Activated CD8-positive, alpha-beta memory T cell treated with anti-CD3 and anti-CD28 coated beads, Interleukin-2, amount 50 U/mL, for 24 hours (primary cell): Measurements from ENCODE around the gene LIF.
A peak's percentile ranks its signal among the peaks of the same experiment; 100 is the strongest.

Experiments used
- DNase-seq: peaks from one replicate; pipeline ENCODE4 v3.0.0-alpha.2; 2020; ENCODE audit errors: extremely low read depth

The LIF gene

GRCh38 chr22:30284666-30285065, 38.1 kb upstream of the LIF start:
- DNase-seq: no peak

- DNase-seq: no peak
Observed at GRCh38 chr22:30284172-30284571, 37.6 kb upstream of the LIF start.

GRCh38 chr22:30283342-30283741, 36.8 kb upstream of the LIF start:
- no peak for DNase-seq

GRCh38 chr22:30282616-30283046, 36.1 kb upstream of the LIF start:
- DNase-seq: no peak

GRCh38 chr22:30280505-30280904, 33.9 kb upstream of the LIF start:
- no peak for DNase-seq

- no peak for DNase-seq
Observed at GRCh38 chr22:30279932-30280331, 33.4 kb upstream of the LIF start.

GRCh38 chr22:30279046-30279788, 32.7 kb upstream of the LIF start:
- no peak for DNase-seq

GRCh38 chr22:30277547-30278344, 31.2 kb upstream of the LIF start:
- no peak for DNase-seq

- DNase-seq: no peak
Observed at GRCh38 chr22:30276039-30276438, 29.5 kb upstream of the LIF start.

GRCh38 chr22:30275625-30276024, 29.1 kb upstream of the LIF start:
- DNase-seq: no peak

GRCh38 chr22:30274437-30274812, 27.9 kb upstream of the LIF start:
- no peak for DNase-seq

GRCh38 chr22:30273711-30274436, 27.3 kb upstream of the LIF start:
- no peak for DNase-seq

GRCh38 chr22:30272781-30273601, 26.4 kb upstream of the LIF start:
- no peak for DNase-seq

- DNase-seq: no peak
Observed at GRCh38 chr22:30270832-30271231, 24.3 kb upstream of the LIF start.

GRCh38 chr22:30268331-30268730, 21.8 kb upstream of the LIF start:
- DNase-seq: no peak

- no peak for DNase-seq
Observed at GRCh38 chr22:30267382-30268302, 21.1 kb upstream of the LIF start.

GRCh38 chr22:30266445-30267381, 20.2 kb upstream of the LIF start, which contains the start of gene OSM:
TSS of gene OSM (minus strand) at chr22:30266851. CDS start at chr22:30266799, 52 bp downstream.
- no peak for DNase-seq

GRCh38 chr22:30265823-30266444, 19.4 kb upstream of the LIF start:
- DNase-seq: peak; percentile 71
